NOMO-1 treated with dmso at 0.1 percent for 144 hours (cell line): ENCODE measurements around the gene KCTD15.
"Not testable (repeated sequence)": the region's sequence is repeated elsewhere in the genome, so short reads cannot be mapped to it uniquely, and the experiment has no call there.

Experiments
- DNase-seq: peaks from one replicate; lab custom pipeline; 2025; ENCODE audit not compliant: unreplicated experiment; lab: John Stamatoyannopoulos, UW

Gene KCTD15

GRCh38 chr19:33813391-33814101 lies 16.9 kb downstream of the KCTD15 start:
- no peak for DNase-seq

- no peak for DNase-seq
Observed at GRCh38 chr19:33814181-33815165, 17.8 kb downstream of the KCTD15 start.

- DNase-seq: no peak
Observed at GRCh38 chr19:33815380-33816340, 19.0 kb downstream of the KCTD15 start.

GRCh38 chr19:33818411-33818810 lies 21.7 kb downstream of the KCTD15 start:
- no peak for DNase-seq

- not testable (repeated sequence) for DNase-seq
Observed at GRCh38 chr19:33819078-33819477, 22.4 kb downstream of the KCTD15 start.

- DNase-seq: no peak
Observed at GRCh38 chr19:33819506-33819879, 22.8 kb downstream of the KCTD15 start.

GRCh38 chr19:33819880-33820781 lies 23.5 kb downstream of the KCTD15 start:
- peak; percentile 92 for DNase-seq

- DNase-seq: no peak
Observed at GRCh38 chr19:33821871-33822270, 25.2 kb downstream of the KCTD15 start.

GRCh38 chr19:33823341-33823740 lies 26.7 kb downstream of the KCTD15 start:
- no peak for DNase-seq

GRCh38 chr19:33825556-33825955 lies 28.9 kb downstream of the KCTD15 start:
- no peak for DNase-seq

GRCh38 chr19:33826521-33826920 lies 29.9 kb downstream of the KCTD15 start:
- no peak for DNase-seq

- DNase-seq: no peak
Observed at GRCh38 chr19:33828266-33829075, 31.8 kb downstream of the KCTD15 start.

- no peak for DNase-seq
Observed at GRCh38 chr19:33830264-33830663, 33.6 kb downstream of the KCTD15 start.

- DNase-seq: no peak
Observed at GRCh38 chr19:33831825-33832224, 35.2 kb downstream of the KCTD15 start.

- DNase-seq: no peak
Observed at GRCh38 chr19:33832633-33833032, 36.0 kb downstream of the KCTD15 start.

- DNase-seq: no peak
Observed at GRCh38 chr19:33840382-33840781, 43.7 kb downstream of the KCTD15 start.

GRCh38 chr19:33840783-33841182 lies 44.1 kb downstream of the KCTD15 start:
- DNase-seq: no peak

GRCh38 chr19:33841685-33842084 lies 45.0 kb downstream of the KCTD15 start:
- no peak for DNase-seq

- DNase-seq: no peak
Observed at GRCh38 chr19:33844478-33844877, 47.8 kb downstream of the KCTD15 start.
